ENCODE data around the gene HK2. TPM values are rescaled to one million over a fixed set of nuclear protein-coding genes. Genes with fewer than 3 reads are reported as not detected.
"Not testable (repeated sequence)": the region's sequence is repeated elsewhere in the genome, so short reads cannot be mapped to it uniquely, and the experiment has no call there.

Gene HK2
- total RNA-seq (ENCODE audit: unreplicated experiment), result 8.1 TPM
- long read RNA-seq, result 0 reads

DNA sequence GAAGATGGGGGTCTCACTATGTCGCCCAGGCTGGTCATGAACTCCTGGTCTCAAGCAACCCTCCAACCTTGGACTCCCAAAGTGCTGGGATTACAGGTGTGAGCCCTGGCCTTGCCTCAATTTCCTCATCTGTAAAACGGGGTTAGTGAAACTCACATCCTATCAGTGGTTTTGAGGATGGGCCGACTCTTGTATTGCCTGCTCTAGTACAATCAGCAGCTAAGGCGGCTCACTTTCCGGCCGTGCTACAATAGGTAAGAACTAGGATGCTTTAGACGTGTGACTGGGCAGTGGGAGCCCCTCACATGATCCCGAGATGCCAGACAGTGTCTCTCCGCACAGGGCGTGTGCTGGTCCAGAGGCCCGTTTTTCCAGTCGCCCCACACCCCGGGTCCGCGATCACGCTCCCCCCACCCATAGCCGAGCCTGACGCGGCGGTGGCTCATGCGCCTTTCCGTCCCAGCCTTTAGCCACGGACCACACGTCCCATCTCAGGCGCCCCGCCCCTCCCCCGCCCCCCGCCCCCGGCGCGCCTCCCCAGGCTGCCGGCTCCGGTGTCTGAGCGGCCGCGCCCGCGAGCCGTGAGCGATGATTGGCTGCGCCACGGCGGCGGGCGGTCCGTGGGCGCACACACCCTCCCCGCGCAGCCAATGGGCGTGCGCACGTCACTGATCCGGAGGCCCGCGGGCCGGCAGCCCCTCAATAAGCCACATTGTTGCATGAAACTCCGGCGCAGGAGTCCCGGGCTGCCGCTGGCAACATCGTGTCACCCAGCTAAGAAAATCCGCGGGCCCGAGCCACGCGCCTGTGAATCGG lies at the start of gene HK2:
HK2 (plus strand) TSS at position 710 of the 816 bp plus-strand sequence. CDS start 454 bp downstream, outside the sequence.
- H3K27ac Mint-ChIP-seq (ENCODE audit: unreplicated experiment), result no peak within 1 kb of the TSS
- peaks cover 8% of the 10 kb centered on the region for H3K9me3 Mint-ChIP-seq (ENCODE audit: unreplicated experiment)
- TF ChIP-seq, protein P1, sequence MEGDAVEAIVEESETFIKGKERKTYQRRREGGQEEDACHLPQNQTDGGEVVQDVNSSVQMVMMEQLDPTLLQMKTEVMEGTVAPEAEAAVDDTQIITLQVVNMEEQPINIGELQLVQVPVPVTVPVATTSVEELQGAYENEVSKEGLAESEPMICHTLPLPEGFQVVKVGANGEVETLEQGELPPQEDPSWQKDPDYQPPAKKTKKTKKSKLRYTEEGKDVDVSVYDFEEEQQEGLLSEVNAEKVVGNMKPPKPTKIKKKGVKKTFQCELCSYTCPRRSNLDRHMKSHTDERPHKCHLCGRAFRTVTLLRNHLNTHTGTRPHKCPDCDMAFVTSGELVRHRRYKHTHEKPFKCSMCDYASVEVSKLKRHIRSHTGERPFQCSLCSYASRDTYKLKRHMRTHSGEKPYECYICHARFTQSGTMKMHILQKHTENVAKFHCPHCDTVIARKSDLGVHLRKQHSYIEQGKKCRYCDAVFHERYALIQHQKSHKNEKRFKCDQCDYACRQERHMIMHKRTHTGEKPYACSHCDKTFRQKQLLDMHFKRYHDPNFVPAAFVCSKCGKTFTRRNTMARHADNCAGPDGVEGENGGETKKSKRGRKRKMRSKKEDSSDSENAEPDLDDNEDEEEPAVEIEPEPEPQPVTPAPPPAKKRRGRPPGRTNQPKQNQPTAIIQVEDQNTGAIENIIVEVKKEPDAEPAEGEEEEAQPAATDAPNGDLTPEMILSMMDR (IDR thresholded peaks at IDR 0.05; ENCODE audit: partially characterized antibody, unreplicated experiment), result no peak
- peaks cover 4% of the 10 kb centered on the region for H3K27me3 Mint-ChIP-seq (ENCODE audit: unreplicated experiment)
- peak; percentile 76 for DNase-seq
- peak within 1 kb of the TSS; percentile 89 for H3K4me3 Mint-ChIP-seq (ENCODE audit: unreplicated experiment)
- H3K36me3 Mint-ChIP-seq (ENCODE audit: unreplicated experiment), result no peaks in the 10 kb centered on the region
- H3K4me1 Mint-ChIP-seq (ENCODE audit: low read depth, unreplicated experiment), result peaks cover 12% of the 10 kb centered on the region

DNA sequence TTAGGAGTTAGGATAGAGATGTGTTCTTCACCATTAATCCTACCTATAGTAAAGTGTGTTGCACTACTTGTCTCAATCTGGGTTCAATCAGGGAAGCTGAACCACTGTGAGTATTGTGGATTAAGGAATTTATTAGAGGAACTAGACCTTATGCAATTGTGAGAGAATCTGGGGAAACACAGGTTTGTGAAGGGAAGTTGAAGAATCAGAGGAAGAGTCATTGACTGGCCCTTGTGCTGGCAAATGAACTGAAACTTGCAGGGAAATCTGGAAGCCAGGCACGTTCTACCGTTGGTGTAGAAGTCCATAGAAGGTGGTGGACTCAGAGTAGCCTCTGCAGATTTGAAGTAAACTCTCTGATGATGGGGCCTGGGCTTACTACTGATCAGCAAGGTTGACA lies 44.7 kb upstream of the HK2 start:
- H3K36me3 Mint-ChIP-seq (ENCODE audit: unreplicated experiment), result peaks cover 25% of the 10 kb centered on the region
- peaks cover 5% of the 10 kb centered on the region for H3K9me3 Mint-ChIP-seq (ENCODE audit: unreplicated experiment)
- no peak for DNase-seq
- TF ChIP-seq, protein P1 (IDR thresholded peaks at IDR 0.05; ENCODE audit: partially characterized antibody, unreplicated experiment), result no peak
- no peaks in the 10 kb centered on the region for H3K27me3 Mint-ChIP-seq (ENCODE audit: unreplicated experiment)
- no peak overlapping the region for H3K27ac Mint-ChIP-seq (ENCODE audit: unreplicated experiment)
- no peaks in the 10 kb centered on the region for H3K4me1 Mint-ChIP-seq (ENCODE audit: low read depth, unreplicated experiment)
- H3K4me3 Mint-ChIP-seq (ENCODE audit: unreplicated experiment), result no peak overlapping the region

DNA sequence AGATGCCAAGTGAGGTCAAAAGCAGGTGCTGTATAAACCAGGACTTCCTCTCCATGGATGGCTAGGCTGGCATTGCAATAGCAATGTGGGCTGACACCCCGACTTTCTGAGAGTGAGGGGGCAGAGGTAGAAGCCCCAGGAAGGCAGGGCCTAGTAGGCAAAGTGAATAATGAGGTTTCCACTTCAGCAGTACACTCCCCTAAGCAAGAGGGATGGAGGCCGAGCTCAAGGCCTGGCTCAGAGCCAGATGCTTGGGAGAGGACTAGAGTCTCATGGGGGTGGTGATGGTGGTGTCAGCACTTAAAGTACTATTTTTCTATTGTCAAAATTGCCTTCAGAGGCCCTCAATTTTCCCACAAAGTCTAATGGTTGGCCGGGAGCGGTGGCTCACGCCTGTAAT lies 41.6 kb upstream of the HK2 start:
- H3K9me3 Mint-ChIP-seq (ENCODE audit: unreplicated experiment), result peaks cover 4% of the 10 kb centered on the region
- no peak for DNase-seq
- no peak overlapping the region for H3K4me3 Mint-ChIP-seq (ENCODE audit: unreplicated experiment)
- H3K4me1 Mint-ChIP-seq (ENCODE audit: low read depth, unreplicated experiment), result no peaks in the 10 kb centered on the region
- H3K27ac Mint-ChIP-seq (ENCODE audit: unreplicated experiment), result no peak overlapping the region
- peaks cover 19% of the 10 kb centered on the region for H3K36me3 Mint-ChIP-seq (ENCODE audit: unreplicated experiment)
- TF ChIP-seq, protein P1 (IDR thresholded peaks at IDR 0.05; ENCODE audit: partially characterized antibody, unreplicated experiment), result no peak
- no peaks in the 10 kb centered on the region for H3K27me3 Mint-ChIP-seq (ENCODE audit: unreplicated experiment)

DNA sequence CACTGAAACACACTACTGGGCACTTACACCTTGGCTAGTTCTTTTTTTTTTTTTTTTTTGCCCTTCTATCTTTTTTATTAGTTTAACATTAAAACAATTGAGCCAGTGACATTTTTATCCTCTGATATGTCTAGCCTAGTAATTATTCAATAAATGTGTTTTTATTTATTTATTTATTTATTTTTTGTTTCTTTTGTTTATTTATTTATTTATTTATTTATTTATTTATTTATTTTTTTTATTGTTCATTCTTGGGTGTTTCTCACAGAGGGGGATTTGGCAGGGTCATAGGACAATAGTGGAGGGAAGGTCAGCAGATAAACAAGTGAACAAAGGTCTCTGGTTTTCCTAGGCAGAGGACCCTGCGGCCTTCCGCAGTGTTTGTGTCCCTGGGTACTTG lies 39.0 kb upstream of the HK2 start:
- H3K9me3 Mint-ChIP-seq (ENCODE audit: unreplicated experiment); H3K4me1 Mint-ChIP-seq (ENCODE audit: low read depth, unreplicated experiment); H3K36me3 Mint-ChIP-seq (ENCODE audit: unreplicated experiment); H3K27me3 Mint-ChIP-seq (ENCODE audit: unreplicated experiment); DNase-seq; H3K4me3 Mint-ChIP-seq (ENCODE audit: unreplicated experiment): not testable (repeated sequence)
- H3K27ac Mint-ChIP-seq (ENCODE audit: unreplicated experiment), result peak overlapping the region; percentile 22

DNA sequence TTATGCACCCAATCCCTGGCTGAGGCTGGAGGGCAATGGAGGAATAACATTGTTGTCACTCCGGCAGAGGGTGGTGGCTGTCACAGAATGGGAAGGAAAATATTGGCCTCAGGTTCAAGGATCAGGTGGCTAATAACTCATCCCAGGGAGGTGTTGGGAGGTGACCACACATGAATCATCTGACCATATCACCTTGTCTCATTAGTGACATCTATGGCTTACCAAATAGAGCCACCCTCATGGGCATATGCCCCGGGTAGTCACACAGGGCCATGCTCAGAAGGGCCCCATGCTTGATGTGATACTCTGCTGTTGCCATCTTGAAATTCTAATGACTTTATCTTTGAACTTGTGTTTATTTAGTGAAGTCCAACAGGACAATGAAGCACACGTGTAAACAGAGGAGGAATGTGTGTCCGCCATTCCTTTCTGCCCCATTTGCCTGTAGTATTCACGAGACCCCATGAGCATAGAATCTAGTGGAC lies 27.5 kb upstream of the HK2 start:
- H3K4me1 Mint-ChIP-seq (ENCODE audit: low read depth, unreplicated experiment), result no peaks in the 10 kb centered on the region
- TF ChIP-seq, protein P1 (IDR thresholded peaks at IDR 0.05; ENCODE audit: partially characterized antibody, unreplicated experiment), result no peak
- no peaks in the 10 kb centered on the region for H3K36me3 Mint-ChIP-seq (ENCODE audit: unreplicated experiment)
- no peak overlapping the region for H3K4me3 Mint-ChIP-seq (ENCODE audit: unreplicated experiment)
- no peaks in the 10 kb centered on the region for H3K27me3 Mint-ChIP-seq (ENCODE audit: unreplicated experiment)
- no peak for DNase-seq
- H3K27ac Mint-ChIP-seq (ENCODE audit: unreplicated experiment), result no peak overlapping the region
- no peaks in the 10 kb centered on the region for H3K9me3 Mint-ChIP-seq (ENCODE audit: unreplicated experiment)
